Small intestine (tissue), 7 donors: ENCODE measurements around the gene HMOX2. TPM values are rescaled to one million over a fixed set of nuclear protein-coding genes. Genes with fewer than 3 reads are reported as not detected.

Experiments
- DNase-seq, 2 donors: peaks; one replicate each; pipeline versions ENCODE4 v3.0.0 to v3.0.0-alpha.2; 2013
- FAIRE-seq: peaks from 2 replicates; lab custom pipeline; 2012; peaks lifted over from hg19 to GRCh38; lab: Jason Lieb, UNC
- H3K27ac ChIP-seq, 3 donors: one replicate each; pipeline ENCODE4 v1.5.1; 2013; ENCODE audit warnings: low read length in 2 of 3, mild to moderate bottlenecking in 2 of 3, control low read depth in 1 of 3, inconsistent platforms in 1 of 3, low read depth in 1 of 3, moderate library complexity in 1 of 3
- H3K27me3 ChIP-seq, 3 donors: one replicate each; pipeline ENCODE4 v1.6.1; 2013; ENCODE audit warnings: low read length in 3 of 3, inconsistent platforms in 1 of 3; ENCODE audit not compliant: control insufficient read depth in 3 of 3, insufficient read depth in 3 of 3
- H3K36me3 ChIP-seq, 3 donors: one replicate each; pipeline ENCODE4 v1.6.1; 2013; ENCODE audit warnings: low read length in 3 of 3, inconsistent platforms in 1 of 3, low read depth in 1 of 3, mild to moderate bottlenecking in 1 of 3, moderate library complexity in 1 of 3; ENCODE audit not compliant: control insufficient read depth in 3 of 3, insufficient read depth in 2 of 3
- H3K4me1 ChIP-seq, 3 donors: one replicate each; pipeline ENCODE4 v1.6.1; 2013; ENCODE audit warnings: low read length in 2 of 3, inconsistent platforms in 1 of 3, low read depth in 1 of 3, mild to moderate bottlenecking in 1 of 3, moderate library complexity in 1 of 3; ENCODE audit not compliant: control insufficient read depth in 3 of 3, insufficient read depth in 2 of 3
- H3K4me3 ChIP-seq, 3 donors: one replicate each; pipeline ENCODE4 v1.5.1; 2013; ENCODE audit warnings: low read length in 3 of 3, control low read depth in 1 of 3, inconsistent platforms in 1 of 3, low read depth in 1 of 3, mild to moderate bottlenecking in 1 of 3, moderate library complexity in 1 of 3
- H3K9me3 ChIP-seq, 2 donors: one replicate each; pipeline ENCODE4 v1.6.1; 2013; ENCODE audit warnings: low read depth in 1 of 2, low read length in 1 of 2; ENCODE audit not compliant: control insufficient read depth in 2 of 2, insufficient read depth in 1 of 2
- WGBS, 3 donors: extraction: QIAGEN DNeasy Blood & Tissue Kit; methylation state at CpG; one replicate each; pipeline ENCODE4 v1.1.7; 2013; 5-methylcytosine and 5-hydroxymethylcytosine counted together
- polyA plus RNA-seq, 4 donors: library from polyadenylated mRNA; stranded (reverse) in 3 of 4; unstranded in 1 of 4; fragments of 200-250 nt in 3 of 4; fragments of 120-200 nt in 1 of 4; gene quantifications; one replicate each; pipeline versions ENCODE4 v1.2.1 to v1.2.3, GENCODE V29; 2013
- donor health status: healthy with polysubstance abuse.
- donor health status: control.
- donor health status: control.
- donor health status: Bipolar disorder and iron deficiency.
- donor health status: healthy.

The HMOX2 gene
- polyA plus RNA-seq, 4 donors = 42.1 to 89.7 (median 74.6) TPM

DNA sequence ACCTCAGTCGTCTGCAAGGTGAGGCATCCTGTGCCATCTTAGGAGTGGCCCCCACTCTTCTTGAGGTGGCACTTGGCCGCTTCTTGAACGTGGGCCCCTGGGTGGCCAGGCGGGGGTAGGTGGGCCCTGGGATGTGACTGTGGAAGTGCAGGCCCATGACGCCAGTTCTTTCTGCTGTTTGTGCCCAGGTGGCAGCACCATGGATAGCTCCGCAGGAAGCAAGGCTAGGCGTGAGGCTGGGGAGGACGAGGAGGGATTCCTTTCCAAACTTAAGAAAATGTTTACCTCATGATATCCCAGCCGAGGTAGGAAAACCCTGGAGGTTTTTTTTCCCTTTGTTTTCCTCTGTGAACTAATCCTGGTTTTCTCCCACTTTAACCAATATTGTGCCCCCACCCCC is 21.6 kb upstream of the HMOX2 start:
- Histone ChIP-seq H3K4me1 (no peaks in the 10 kb centered on the region), H3K27ac (no peak overlapping the region), H3K9me3 (no peaks in the 10 kb centered on the region), H3K4me3 (no peak overlapping the region), H3K27me3 (no peaks in the 10 kb centered on the region), H3K36me3 (peaks cover 34 to 93% (median 37%) of the 10 kb centered on the region in 3 donors)
- WGBS, 3 donors = 80 to 87% (median 83%) methylated on average over 9 of the region's 9 CpGs
- DNase-seq = no peak
- FAIRE-seq = no peak

DNA sequence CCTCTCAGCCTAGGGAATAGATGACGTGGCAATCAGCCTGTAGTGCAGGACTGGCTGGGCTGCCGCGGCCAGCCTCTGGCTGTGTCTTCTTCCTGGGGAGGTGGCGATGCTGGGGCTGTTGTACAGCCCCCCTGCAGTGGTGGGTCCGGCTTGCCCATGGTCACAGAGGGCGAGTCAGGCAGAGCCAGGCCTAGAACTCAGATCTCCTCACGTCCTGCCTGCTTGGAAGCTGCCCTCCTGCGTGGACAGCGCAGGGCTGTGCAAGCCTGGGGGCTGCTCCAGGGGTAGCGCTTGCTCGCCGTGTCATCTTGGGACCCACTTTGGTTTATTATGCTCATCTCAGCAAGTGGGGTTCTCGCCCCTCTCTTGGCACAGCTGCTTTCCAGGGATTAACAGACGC is 21.1 kb upstream of the HMOX2 start:
- no peak for DNase-seq
- FAIRE-seq = no peak
- H3K27ac ChIP-seq = no peak overlapping the region
- 91 to 93% (median 92%) methylated on average over 14 of the region's 14 CpGs for WGBS, 3 donors
- H3K36me3 ChIP-seq = peaks cover 34 to 93% (median 35%) of the 10 kb centered on the region in 3 donors
- H3K4me1 ChIP-seq = no peaks in the 10 kb centered on the region
- no peak overlapping the region for H3K4me3 ChIP-seq
- no peaks in the 10 kb centered on the region for H3K27me3 ChIP-seq
- H3K9me3 ChIP-seq = no peaks in the 10 kb centered on the region

DNA sequence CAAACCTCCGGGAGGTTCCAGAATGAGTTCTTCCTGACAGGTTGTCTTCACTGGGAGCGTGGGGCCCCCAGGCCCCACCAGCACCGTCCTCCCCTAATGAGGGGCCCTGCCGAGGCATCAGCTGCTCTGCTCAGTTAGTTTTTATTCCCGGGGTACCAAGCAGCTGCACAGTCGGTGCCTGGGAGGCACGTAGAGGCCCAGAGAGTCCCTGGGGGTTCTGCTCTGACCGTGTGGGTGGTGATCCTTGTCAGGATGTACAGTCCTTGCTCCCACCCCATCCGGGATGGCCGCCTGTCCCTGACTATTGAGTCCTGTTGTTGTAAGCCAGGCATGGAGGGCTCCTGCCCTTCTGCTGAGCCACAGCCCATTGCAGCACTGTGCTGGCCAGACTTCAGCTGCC is 20.2 kb upstream of the HMOX2 start:
- FAIRE-seq (no peak), DNase-seq (no peak)
- 84 to 89% (median 84%) methylated on average over 10 of the region's 10 CpGs for WGBS, 3 donors
- H3K4me3 ChIP-seq = no peak overlapping the region
- H3K4me1 ChIP-seq = no peaks in the 10 kb centered on the region
- no peak overlapping the region for H3K27ac ChIP-seq
- H3K36me3 ChIP-seq = peaks cover 28 to 89% (median 29%) of the 10 kb centered on the region in 3 donors
- no peaks in the 10 kb centered on the region for H3K27me3 ChIP-seq
- no peaks in the 10 kb centered on the region for H3K9me3 ChIP-seq

DNA sequence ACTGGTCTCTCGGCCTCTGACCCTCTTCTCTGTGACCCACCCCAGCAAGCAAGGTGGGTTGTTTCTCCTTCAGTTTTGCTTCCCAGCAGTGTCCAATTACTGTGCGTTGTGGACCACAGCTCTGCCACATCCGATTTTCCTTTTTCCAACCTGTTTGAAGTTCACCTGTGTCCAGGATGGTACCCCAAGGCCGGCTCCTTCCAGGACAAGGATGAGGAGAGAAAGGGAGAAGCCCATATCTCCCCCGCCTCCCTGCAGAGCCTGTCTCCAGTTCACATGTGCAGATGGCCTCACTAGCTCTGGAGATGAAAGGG is 15.3 kb upstream of the HMOX2 start:
- H3K4me1 ChIP-seq = no peaks in the 10 kb centered on the region
- 82 to 90% (median 87%) methylated on average over 5 of the region's 5 CpGs for WGBS, 3 donors
- peaks cover 13 to 93% (median 21%) of the 10 kb centered on the region in 3 donors for H3K36me3 ChIP-seq
- H3K27me3 ChIP-seq = no peaks in the 10 kb centered on the region
- no peak for FAIRE-seq
- H3K27ac ChIP-seq = no peak overlapping the region
- no peak for DNase-seq
- H3K9me3 ChIP-seq = no peaks in the 10 kb centered on the region
- H3K4me3 ChIP-seq = no peak overlapping the region

GRCh38 chr16:4461250-4462085 is 14.7 kb upstream of the HMOX2 start:
- WGBS, 3 donors = 81 to 82% (median 81%) methylated on average over 27 of the region's 27 CpGs
- Histone ChIP-seq H3K27ac (peak overlapping the region in 1 of 3 donors; percentile 4), H3K4me3 (no peak overlapping the region), H3K4me1 (no peaks in the 10 kb centered on the region), H3K27me3 (no peaks in the 10 kb centered on the region), H3K36me3 (peaks cover 10 to 93% (median 21%) of the 10 kb centered on the region in 3 donors), H3K9me3 (no peaks in the 10 kb centered on the region)
- peak in 1 of 2 donors; percentile 32 for DNase-seq
- no peak for FAIRE-seq

DNA sequence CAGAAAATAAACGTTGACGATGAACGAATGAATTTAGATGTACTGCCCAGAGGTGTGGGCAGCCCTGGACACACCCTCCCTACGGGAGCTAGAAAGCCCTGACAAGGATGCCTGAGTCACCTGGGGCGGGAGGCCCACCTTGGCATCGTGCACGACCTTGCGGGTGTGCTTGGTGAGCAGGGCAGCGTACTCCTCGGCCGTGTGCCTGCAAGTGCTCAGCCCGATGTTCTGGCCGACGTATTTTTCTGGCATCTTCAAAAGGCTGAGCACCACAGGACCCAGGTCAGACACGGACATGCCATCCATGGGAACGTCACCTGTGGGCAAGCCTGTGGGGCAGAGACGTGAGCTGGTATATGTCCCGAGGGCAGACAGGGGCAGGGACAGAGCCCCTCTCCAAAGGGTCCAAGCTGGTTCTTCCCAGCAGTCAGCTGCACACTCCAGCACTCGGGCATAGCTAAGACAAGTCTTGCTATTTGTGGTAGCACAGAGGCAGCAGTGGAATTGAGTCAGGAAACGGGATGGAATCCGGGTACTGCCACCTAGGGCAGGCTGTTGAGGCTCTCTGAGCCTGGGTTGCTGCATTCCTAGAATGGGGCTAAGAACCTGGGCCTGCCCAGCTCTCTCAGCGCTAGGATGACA is 12.6 kb upstream of the HMOX2 start:
- no peak overlapping the region for H3K27ac ChIP-seq
- WGBS, 3 donors = 83 to 88% (median 83%) methylated on average over 22 of the region's 22 CpGs
- no peaks in the 10 kb centered on the region for H3K9me3 ChIP-seq
- H3K27me3 ChIP-seq = no peaks in the 10 kb centered on the region
- FAIRE-seq (no peak), DNase-seq (no peak)
- H3K4me1 ChIP-seq = no peaks in the 10 kb centered on the region
- H3K36me3 ChIP-seq = peaks cover 6 to 90% (median 17%) of the 10 kb centered on the region in 3 donors
- no peak overlapping the region for H3K4me3 ChIP-seq

DNA sequence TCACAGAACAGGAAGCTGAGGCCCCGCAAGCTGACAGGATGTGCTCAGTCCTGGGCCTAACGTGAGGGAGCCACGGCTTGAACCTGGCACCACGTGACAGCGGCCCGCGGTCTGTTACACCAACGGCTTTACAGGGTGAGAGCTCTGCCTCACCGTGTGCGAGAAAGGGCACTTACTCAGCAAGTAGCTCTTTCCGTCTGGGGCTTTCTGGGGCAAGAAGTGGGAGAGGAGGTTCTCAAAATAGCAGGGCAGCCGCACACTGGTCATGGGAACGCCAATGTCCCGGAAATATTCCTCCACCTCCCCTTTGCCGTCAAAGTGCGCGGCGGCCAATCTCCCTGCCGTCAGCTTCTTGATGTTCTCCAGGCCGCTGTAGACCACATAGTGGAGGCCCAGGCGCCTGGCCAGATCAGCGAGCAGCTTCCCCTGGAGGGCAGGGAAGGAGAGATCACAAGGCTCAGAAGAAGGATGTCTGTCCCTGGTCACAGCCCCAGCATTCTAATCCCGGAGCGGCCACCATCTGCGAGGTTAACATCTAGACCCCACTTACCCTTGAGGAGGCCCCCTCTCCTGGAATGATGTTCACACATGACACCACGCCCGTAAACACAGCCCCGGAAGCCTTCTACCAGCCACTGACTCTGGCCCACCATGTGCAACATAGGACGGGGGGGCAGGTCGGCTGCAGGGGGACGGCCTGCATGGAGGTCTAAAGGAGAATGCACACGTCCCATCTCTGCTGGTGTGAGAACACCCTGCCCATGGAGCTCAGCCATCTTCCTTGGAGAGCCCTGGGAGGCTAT is 10.0 kb upstream of the HMOX2 start:
- H3K4me3 ChIP-seq = no peak overlapping the region
- no peaks in the 10 kb centered on the region for H3K4me1 ChIP-seq
- peaks cover 2 to 83% (median 13%) of the 10 kb centered on the region in 3 donors for H3K36me3 ChIP-seq
- FAIRE-seq (no peak), DNase-seq (peak in 1 of 2 donors; percentile 60)
- H3K27me3 ChIP-seq = no peaks in the 10 kb centered on the region
- H3K27ac ChIP-seq = peak overlapping the region in 2 of 3 donors; percentile 30 to 70
- no peaks in the 10 kb centered on the region for H3K9me3 ChIP-seq
- WGBS, 3 donors = 82 to 86% (median 85%) methylated on average over 31 to 32 of the region's 32 CpGs

- H3K9me3 ChIP-seq = no peaks in the 10 kb centered on the region
- no peak overlapping the region for H3K27ac ChIP-seq
- no peak for DNase-seq
- 96 to 98% (median 97%) methylated on average over 16 of the region's 16 CpGs for WGBS, 3 donors
- H3K4me3 ChIP-seq = no peak overlapping the region
- no peaks in the 10 kb centered on the region for H3K27me3 ChIP-seq
- H3K36me3 ChIP-seq = peaks cover 2 to 69% (median 13%) of the 10 kb centered on the region in 3 donors
- H3K4me1 ChIP-seq = no peaks in the 10 kb centered on the region
- FAIRE-seq = no peak
These were observed 8.3 kb upstream of the HMOX2 start for GRCh38 chr16:4467916-4468315.
